Tibial artery (tissue), 4 donors: ENCODE measurements around the gene PLAU.
"Not testable (repeated sequence)": the region's sequence is repeated elsewhere in the genome, so short reads cannot be mapped to it uniquely, and the experiment has no call there.

Experiments used
- DNase-seq, 2 donors: peaks; one replicate each; pipeline ENCODE4 v3.0.0-alpha.2; 2019
- H3K27ac ChIP-seq, 2 donors: fragments of 200-600 bp; sonication (generic) in 1 of 2; 1 replicate in 1 of 2; 2 replicates in 1 of 2; pipeline ENCODE4 v1.5.1; 2018 to 2019; ENCODE audit warnings: mild to moderate bottlenecking in 1 of 2
- H3K27me3 ChIP-seq, 2 donors: fragments of 200-600 bp; sonication (generic) in 1 of 2; one replicate each; pipeline versions ENCODE4 v1.5.1 to v1.6.0; 2016 to 2019
- H3K36me3 ChIP-seq, 3 donors: fragments of 200-600 bp; sonication (generic) in 2 of 3; one replicate each; pipeline ENCODE4 v1.5.1; 2016 to 2019; ENCODE audit warnings: mild to moderate bottlenecking in 2 of 3
- H3K4me1 ChIP-seq, 4 donors: fragments of 200-600 bp; sonication (generic) in 2 of 4; 1 replicate in 3 of 4; 2 replicates in 1 of 4; pipeline ENCODE4 v1.5.1; 2016 to 2019
- H3K4me3 ChIP-seq, 2 donors: fragments of 200-600 bp; sonication (generic) in 1 of 2; 1 replicate in 1 of 2; 2 replicates in 1 of 2; pipeline ENCODE4 v1.5.1; 2018 to 2019; ENCODE audit warnings: mild to moderate bottlenecking in 2 of 2
- H3K9me3 ChIP-seq, 3 donors: fragments of 200-600 bp; sonication (generic) in 1 of 3; one replicate each; pipeline ENCODE4 v1.5.1; 2016 to 2019
- CTCF ChIP-seq, 2 experiments: fragments of 200-600 bp in 1 of 2; fragments of 450-650 bp in 1 of 2; IDR thresholded peaks; one replicate each; pipeline ENCODE4 v1.5.1; 2017 to 2019; ENCODE audit warnings: antibody characterized with exemption in 2 of 2, mild to moderate bottlenecking in 1 of 2, moderate library complexity in 1 of 2
- intact Hi-C: fragments of 100-400 bp; cut with DNase I; formaldehyde crosslinking; loops from one replicate; pipeline ENCODE4 v1.15.0; 2023; ENCODE audit warnings: low total_unique reads

Gene PLAU

GRCh38 chr10:73922864-73923133 is 11.9 kb downstream of the PLAU start:
- no peak for DNase-seq
- H3K9me3 ChIP-seq = no peaks in the 10 kb centered on the region
- TF ChIP-seq CTCF (IDR thresholded peaks at IDR 0.05) = no peak
- H3K27me3 ChIP-seq = no peaks in the 10 kb centered on the region
- peaks cover 0 to 12% (median 9%) of the 10 kb centered on the region in 4 donors for H3K4me1 ChIP-seq
- H3K27ac ChIP-seq = no peak overlapping the region
- no peaks in the 10 kb centered on the region for H3K36me3 ChIP-seq
- intact Hi-C loops = no loop called here
- H3K4me3 ChIP-seq = no peak overlapping the region

- intact Hi-C loops = no loop called here
- Histone ChIP-seq H3K27me3 (no peaks in the 10 kb centered on the region), H3K9me3 (no peaks in the 10 kb centered on the region), H3K4me3 (no peak overlapping the region), H3K4me1 (peaks cover 0 to 12% (median 9%) of the 10 kb centered on the region in 4 donors), H3K27ac (no peak overlapping the region), H3K36me3 (no peaks in the 10 kb centered on the region)
- no peak for TF ChIP-seq CTCF (IDR thresholded peaks at IDR 0.05)
- no peak for DNase-seq
Measured at GRCh38 chr10:73923935-73924598, 13.1 kb downstream of the PLAU start.

- Histone ChIP-seq H3K27ac (no peak overlapping the region), H3K36me3 (no peaks in the 10 kb centered on the region), H3K9me3 (no peaks in the 10 kb centered on the region), H3K4me3 (no peak overlapping the region), H3K27me3 (no peaks in the 10 kb centered on the region), H3K4me1 (peaks cover 0 to 7% (median 6%) of the 10 kb centered on the region in 4 donors)
- intact Hi-C loops = no loop called here
- no peak for DNase-seq
- TF ChIP-seq CTCF (IDR thresholded peaks at IDR 0.05) = no peak
Measured at GRCh38 chr10:73924935-73925334, 14.0 kb downstream of the PLAU start.

- no peaks in the 10 kb centered on the region for H3K36me3 ChIP-seq
- no peaks in the 10 kb centered on the region for H3K27me3 ChIP-seq
- no peak for DNase-seq
- H3K4me1 ChIP-seq = peaks cover 0 to 3% (median 2%) of the 10 kb centered on the region in 4 donors
- no peaks in the 10 kb centered on the region for H3K9me3 ChIP-seq
- intact Hi-C loops = no loop called here
- no peak overlapping the region for H3K27ac ChIP-seq
- H3K4me3 ChIP-seq = no peak overlapping the region
- TF ChIP-seq CTCF (IDR thresholded peaks at IDR 0.05) = no peak
Measured at GRCh38 chr10:73925539-73925938, 14.6 kb downstream of the PLAU start.

- Histone ChIP-seq H3K36me3 (no peaks in the 10 kb centered on the region), H3K27ac (no peak overlapping the region), H3K27me3 (no peaks in the 10 kb centered on the region), H3K9me3 (no peaks in the 10 kb centered on the region), H3K4me3 (no peak overlapping the region), H3K4me1 (peaks cover 0 to 3% (median 1%) of the 10 kb centered on the region in 4 donors)
- peak in 1 of 2 donors; percentile 51 for DNase-seq
- intact Hi-C loops = no loop called here
- TF ChIP-seq CTCF (IDR thresholded peaks at IDR 0.05) = no peak
Measured at GRCh38 chr10:73926152-73926764, 15.3 kb downstream of the PLAU start.

GRCh38 chr10:73930630-73931327 is 19.8 kb downstream of the PLAU start:
- H3K27me3 ChIP-seq, H3K4me3 ChIP-seq, H3K36me3 ChIP-seq, H3K4me1 ChIP-seq, DNase-seq, H3K9me3 ChIP-seq, H3K27ac ChIP-seq, intact Hi-C loops: not testable (repeated sequence)
